ENCODE data around the gene SINHCAF.
"Not testable (repeated sequence)": the region's sequence is repeated elsewhere in the genome, so short reads cannot be mapped to it uniquely, and the experiment has no call there.

Gene SINHCAF

DNA sequence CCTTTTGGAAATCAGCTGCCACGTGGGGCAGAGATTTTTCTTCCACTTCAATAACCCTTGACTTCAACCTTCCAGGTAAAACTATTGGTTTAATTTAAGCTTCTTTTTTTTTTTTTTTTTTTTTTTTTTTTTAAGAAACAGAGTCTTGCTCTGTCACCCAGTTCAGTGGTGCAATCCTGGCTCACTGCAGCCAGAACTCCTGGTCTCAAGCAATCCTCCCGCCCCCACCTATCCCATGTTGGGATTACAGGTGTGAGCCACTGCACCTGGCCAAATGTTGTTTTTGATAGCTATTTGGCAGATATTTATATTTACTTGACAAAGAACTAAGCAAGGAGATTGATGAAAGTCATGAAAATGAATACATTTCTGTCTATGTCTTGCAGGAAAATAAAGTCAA lies 65.1 kb downstream of the SINHCAF start:
- DNase-seq = no peak

DNA sequence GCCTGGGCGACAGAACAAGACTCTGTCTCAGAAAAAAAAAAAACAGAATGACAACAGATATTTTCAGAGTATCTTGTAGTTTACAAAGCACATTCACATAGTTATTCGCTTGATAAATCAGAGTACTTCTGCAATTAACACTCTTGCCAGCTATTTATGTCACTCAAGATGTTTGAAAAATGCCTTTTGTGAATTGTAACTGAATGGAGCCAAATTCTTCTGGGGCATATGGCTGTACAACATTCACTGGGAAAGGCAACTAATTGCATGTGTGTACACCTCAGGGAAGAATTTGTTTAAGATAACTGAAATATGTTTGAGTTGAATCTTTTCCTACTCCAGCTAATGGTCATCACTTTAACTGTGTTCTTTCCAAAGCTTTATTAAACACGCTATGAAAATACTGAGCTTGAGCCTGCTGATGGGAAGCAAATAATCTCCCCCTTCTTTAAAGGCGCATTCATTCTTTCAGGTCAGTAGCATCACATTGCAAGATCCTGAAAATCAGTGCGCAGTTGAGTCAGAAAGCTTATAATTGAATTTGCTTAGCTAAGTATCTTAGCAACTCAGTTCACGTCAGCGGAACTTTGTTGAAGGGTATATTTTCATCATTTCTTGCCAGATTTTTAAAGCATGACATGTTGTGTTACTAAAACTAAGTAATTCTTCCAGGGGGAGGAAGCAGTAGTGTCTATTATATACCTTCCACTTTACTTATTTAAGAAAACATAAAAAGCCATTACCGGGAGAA lies 66.6 kb downstream of the SINHCAF start:
- DNase-seq = no peak

DNA sequence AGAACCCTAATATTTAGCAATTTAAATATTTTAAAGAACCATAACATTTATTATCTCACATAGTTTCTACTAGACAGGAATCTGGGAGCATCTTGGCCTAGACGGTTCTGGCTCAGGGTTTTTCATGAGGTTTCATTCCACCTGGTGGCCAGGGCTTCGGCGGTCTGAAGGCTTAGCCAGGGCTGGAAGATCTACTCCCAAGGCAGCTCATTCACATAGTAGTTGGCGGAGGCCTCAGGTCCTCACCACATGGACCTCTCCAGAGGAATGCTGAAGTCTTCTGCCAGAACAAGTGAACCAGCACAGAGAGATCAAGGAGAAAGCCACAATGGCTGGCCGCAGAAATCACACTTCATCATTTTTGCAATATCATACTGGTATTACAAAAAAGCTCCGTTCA lies 68.2 kb downstream of the SINHCAF start:
- no peak for DNase-seq

DNA sequence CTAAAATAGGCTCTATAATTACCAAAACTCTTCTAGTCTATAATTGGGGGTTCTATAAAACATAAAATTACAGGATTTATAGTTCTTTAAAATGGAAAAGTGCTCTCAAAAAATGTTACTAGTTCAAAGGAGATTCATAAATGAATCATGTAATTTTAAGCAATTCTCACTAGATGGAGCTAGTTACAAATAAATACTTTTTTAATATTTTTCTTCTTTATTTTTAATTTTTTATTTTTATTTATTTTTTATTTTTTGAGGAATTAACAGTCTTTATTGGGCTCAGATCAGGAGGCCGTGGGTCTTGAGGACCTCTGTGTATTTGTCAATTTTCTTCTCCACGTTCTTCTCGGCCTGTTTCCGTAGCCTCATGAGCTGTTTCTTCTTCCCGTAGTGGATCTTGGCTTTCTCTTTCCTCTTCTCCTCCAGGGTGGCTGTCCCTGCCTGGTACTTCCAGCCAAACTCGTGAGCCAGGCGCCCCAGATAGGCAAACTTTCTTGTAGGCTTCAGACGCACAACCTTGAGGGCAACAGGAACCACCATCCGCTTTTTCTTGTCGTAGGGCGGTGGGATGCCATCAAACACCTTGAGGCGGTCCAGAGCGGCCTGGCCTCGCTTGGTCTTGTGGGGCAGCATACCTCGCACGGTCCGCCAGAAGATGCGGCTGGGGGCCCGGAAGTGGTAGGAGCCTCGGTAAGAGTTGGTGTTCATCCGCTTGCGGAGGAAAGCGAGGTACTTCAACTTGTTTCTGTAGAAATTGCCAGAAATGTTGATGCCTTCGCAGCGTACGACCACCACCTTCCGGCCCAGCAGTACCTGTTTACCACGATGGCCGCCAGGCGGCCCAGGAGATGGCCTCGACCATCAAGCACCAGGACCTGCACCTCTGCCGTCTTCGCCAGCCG lies 74.0 kb downstream of the SINHCAF start:
- DNase-seq = not testable (repeated sequence)

DNA sequence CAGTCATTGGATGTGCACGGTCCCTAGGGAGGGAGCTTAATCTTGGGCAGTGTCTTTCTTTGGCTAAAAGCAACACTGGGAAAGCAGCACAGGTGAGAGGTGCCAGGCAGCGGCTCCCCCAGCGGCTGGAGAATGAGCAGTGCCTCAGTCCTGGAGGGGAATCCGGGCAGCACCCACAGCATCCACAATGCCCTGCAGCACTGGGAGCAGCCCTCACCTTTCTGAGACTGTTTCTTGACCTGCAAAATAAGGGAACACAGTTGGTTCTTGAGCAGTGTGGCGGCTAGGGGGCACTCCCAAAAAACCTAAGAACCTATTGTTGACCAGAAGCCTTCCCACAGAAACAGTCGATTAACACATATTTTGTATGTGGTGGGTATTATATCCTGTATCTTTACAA lies 75.8 kb downstream of the SINHCAF start:
- DNase-seq = no peak

DNA sequence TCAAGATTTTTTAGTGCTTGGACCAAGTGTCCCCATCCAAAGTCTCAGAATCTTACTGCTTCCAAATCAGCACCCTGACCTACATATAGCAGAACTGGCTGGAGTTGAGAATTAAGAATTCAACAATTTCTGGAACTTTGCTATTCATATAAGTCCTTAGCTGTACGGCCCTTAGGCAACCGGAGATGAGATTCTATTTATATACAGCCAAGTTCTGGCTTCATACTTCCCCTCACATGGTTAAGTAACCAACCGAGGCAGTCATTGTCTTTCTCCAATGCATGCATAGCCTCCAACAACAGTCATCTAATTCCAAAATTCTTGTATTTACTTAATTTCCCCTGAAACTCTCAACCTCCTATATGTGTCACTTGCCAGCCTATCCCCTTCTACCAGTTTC lies 76.6 kb downstream of the SINHCAF start:
- DNase-seq = no peak

DNA sequence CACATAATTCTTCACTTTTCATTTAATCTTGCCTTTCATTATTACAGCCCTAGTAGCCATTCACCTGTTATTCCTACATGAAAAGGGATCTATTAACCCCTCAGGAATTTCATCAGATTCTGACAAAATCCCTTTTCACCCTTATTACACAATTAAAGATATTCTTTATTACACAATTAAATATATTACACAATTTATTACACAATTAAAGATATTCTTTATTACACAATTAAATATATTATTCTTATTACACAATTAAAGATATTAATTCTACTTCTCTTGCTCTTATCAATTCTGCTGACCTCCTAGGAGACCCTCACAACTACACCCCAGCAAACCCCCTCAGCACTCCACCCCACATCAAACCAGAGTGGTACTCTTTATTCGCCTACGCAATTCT lies 77.1 kb downstream of the SINHCAF start:
- no peak for DNase-seq

DNA sequence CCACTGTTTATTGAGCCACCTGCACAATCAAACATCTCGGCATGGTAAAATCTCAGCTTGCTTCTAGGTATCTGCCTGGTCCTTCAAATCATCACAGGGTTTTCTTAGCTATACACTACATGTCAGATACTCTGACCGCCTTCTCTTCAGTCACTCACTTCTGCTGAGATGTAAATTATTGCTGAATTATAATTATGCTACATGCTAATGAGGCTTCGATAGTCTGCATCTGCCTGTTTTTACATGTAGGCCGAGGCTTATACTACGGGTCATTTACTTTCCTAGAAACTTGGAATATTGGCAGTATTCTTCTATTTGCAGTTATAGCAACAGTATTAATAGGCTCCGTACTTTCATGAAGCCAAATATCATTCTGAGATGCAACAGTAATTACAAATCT lies 77.6 kb downstream of the SINHCAF start:
- DNase-seq = no peak

DNA sequence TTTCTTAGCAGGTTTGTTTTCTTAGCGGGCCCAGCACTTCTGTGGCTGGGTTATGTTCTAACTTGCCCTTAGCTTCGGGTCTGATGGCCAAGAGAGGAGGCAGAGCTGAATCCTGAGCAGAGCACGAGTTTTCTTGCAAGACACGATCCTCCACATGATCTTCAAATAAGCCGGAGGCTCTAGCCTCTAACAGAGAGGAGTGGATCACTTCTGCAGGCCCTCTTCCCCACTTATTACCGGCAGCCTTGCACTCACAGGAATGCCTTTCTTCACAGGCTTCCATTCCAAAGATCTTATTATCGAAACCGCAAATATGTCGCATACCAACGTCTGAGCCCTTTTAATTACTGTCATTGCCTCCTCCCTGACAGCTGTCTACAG lies 79.5 kb downstream of the SINHCAF start:
- no peak for DNase-seq

DNA sequence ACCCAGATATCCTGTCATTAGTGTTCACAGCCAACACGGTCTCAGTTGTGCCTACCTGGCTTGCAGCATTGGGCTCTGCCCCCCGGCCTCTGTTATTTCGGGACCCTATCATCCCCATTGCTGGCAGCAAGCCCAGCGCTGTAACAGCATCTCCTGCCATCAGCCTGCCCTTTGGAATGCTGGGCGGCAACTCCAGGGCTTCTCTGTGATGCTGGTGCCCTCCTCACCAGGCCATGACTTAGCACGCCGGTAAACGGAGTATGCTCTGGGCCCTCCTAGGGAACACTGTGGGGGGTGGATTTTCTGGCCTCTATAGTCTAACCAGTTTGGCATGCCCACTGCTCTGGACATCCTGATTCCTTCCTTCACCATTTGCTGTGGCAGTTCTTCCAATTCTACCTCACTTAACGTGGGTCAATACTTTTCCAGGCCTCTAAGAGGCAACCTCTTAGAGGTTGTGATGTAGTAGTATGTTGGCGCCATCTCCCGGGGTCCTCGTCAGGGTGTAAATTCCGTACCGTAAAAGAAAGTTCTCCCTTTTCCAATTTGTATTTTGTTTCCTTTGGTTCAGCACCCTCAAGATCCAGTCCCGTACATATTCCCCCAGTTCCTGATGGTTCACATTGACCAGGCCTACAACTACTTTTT lies 80.0 kb downstream of the SINHCAF start:
- DNase-seq = no peak

DNA sequence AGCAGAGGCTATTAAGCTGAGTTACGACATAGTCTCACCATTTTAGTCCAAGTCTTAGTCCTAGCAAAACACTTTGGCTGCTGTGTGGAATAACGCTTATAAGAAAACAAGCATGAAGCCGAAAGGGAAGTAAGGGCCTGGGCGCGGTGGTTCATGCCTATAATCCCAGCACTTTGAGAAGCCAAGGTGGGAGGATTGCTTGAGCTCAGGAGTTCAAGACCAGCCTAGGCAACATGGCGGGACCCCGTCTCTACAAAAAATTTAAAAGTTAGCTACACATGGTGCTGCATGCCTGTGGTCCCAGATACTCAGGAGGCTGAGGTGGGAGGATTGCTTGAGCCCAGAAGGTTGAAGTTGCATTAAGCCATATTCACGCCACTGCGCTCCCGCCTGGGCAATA lies 83.5 kb downstream of the SINHCAF start:
- not testable (repeated sequence) for DNase-seq

DNA sequence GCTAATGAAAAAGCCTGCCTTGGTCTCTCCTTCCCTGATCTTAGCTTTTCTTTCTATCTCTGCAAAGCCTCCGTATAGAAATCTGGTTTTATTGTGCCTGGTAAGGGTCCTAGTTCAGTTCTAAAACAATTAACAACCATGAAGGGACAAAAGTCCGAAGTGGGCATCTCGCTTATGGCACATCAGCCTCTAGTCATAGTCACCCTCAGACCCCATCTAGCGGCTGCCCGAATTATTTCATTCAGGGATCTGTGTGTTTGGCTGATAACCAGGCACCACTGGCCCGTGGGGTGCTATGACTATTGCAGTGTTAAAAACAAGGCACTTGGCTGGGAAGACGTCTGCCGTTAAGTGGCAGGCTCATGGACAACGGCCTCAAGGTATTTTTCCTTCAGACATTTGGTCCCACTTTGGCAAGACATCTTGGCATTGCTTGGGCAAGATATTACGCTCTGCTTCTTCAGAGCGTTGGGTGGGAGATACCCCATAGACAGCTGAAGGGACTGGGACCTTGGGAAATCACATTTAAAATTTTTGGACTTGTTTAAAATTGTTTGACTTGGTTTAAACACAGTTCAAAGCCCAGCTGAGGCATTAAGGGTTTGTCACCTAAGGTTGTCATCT lies 87.1 kb downstream of the SINHCAF start:
- DNase-seq = no peak

DNA sequence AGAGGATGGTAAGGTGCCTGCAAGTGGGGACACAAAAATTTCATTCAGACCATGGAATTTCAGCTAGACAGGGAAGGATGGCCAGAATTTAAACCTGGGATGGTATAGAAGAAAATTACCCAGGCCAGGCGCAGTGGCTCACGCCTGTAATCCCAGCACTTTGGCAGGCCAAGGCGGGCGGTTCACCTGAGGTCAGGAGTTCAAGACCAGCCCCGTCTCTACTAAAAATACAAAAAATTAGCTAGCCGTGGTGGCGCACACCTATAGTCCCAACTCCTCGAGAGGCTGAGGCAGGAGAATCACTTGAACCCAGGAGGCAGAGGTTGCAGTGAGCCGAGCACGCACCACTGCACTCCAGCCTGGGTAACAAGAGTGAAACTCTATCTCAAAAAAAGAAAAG lies 87.6 kb downstream of the SINHCAF start:
- not testable (repeated sequence) for DNase-seq

DNA sequence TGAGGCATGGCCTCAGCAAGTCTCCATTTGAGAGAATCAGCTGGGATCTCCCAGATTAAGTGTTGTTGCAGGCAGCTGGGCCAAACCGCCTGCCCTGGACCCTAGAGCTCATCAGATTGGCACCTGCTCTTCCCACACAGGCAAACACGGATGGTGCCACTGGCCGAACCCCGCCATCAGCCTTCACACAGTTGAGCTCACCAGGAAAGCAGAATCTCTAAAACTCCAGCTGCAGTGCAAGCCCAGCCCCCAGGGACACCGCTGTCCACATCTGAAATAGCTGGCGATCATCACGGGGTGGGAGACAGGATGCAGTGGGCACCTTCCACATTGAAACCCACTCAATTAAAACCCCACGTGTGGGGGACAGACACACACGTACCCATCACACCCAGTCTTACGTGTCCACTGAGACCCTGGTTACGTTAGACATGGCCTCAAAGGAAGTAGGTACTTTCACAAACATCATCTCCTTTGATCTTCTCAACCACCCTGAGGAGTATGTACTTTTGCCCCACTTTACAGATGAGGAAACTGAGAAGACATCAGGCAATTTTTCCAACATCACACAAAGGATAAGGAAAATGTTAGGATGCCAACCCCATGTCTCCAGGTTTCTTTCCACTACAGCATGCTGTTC lies 88.8 kb downstream of the SINHCAF start:
- DNase-seq = no peak

DNA sequence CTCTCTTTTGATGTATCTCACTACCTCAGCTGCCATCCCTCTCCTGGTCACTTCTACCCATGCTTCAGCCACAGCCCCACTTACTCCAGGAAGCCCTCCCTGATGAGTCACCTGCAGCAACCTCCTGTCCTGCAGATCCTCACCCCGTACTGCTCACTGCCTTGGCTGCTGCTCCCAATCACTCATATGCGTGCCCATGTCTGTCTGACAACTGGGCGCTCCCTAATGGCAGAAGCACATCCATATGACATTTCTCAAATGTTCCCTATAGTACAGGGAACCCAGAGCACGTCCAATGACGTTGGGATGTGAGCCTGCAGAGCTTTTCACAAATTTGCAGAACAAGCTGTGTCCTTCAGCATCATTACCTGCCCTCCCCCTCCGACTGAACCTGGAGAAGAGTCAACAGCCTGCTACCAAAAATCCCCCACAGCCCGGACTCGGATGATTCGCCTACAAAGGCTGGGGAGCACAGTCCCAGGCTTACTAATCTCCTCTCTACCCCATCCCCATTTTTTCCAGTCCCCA lies 90.0 kb downstream of the SINHCAF start:
- no peak for DNase-seq

DNA sequence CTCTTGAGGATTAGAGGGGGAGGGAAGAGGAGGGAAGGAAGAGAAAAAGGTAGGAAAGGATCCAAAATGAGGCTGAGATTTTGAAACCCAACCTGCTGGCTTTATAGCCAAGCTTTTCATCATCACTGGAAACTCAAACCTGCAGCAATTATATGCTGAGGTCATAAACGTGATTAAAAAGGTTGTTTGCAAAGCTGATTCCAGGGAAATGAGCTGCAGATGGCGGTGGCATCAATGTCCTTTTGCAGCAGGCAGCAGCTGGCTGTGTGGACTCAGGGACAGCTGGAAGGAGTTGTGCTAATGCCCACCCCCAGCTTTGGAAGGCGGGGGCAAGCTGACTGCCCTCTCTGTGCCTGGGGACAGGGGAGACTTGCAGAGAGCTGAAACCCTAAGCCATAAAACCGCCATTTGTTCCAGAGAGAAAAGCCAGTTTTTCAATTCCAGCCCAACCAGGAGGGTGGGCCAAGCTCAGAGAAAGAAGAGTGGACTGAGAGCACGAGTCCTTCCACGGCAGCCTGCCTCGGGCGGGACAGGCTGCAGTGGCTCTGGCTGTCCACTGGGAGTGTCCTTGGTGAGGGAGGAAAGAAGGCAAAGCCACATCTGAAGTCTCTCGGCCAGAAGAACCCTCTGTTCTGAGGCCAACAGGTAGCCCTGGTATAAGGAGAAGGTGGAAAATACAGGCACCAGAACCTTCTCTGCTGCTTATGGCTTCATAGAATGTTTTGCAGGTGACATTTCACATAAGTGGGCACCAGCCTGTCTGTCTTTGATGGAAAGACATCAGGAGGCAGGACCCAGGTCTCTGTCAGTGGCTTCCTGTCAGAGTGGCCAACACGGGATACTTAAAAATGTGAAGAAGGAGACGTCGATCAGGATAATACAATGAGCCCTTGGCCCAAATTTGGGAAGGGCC lies 90.7 kb downstream of the SINHCAF start:
- DNase-seq = no peak

DNA sequence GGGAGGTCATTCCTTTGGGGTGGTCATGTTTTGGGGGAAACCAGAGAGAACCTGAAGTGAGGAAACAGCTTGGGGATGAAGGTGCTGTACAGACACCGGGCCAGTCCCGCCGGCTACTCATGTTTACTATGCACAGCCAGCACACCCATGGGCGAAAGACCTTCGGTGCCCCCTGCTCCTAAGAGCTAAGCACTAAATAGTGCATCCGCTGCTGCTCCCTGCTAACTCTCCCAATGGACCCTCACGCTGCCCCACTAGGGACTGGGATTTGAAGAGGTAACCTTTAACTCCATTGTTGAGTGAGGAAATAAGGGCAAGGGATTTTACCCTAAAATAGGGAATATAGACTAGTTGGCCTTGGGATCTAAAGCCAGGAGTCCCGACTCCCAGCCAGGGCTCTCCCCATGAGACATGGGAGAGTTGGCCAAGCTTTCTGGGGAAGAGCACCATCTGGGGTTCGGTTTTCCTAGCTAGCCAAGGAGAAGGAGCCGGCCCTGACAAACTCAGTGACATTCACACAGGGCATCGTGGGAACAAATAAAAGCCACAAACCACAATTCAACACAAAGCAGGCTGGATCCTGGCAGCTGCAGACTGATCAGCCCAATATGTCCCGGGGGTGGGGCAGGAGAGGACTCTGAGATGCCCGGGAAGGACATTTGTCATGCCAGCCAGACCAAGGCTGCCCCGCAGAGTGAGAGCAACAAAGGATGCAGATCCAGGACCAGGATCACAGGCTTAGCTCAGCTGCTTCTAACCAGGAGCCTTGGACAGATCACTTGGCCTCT lies 91.7 kb downstream of the SINHCAF start:
- DNase-seq = no peak

DNA sequence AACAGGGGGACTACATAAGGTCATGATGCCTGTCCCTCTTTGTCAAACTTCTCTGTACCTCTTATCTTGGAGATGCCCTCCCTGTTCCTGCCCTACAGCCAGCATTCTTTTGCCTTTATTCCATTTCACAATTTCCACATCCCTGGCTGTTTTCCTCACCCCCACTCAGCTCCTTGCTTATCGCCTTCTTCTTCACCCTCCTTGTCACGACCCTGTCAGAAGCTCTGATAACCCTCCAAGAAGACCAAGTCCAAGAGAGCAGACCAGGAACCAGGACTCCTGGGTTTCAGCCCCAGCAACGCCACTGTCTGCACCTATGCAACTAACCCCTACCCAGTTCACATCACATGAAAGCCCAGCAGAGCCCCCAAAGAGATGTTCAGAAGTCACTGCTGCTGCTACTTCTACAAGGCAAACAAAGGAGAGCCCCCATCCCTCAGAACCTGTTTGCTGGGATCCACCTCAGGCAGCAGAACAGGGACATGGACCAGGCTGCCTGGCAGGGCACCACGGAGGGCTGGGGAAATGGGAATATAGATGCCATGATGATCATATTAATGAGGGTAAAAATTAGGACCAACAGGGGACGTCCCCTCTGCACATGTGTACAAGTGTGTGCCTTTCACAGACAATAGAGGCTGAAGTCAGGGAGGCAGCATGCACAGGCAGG lies 92.8 kb downstream of the SINHCAF start:
- no peak for DNase-seq

DNA sequence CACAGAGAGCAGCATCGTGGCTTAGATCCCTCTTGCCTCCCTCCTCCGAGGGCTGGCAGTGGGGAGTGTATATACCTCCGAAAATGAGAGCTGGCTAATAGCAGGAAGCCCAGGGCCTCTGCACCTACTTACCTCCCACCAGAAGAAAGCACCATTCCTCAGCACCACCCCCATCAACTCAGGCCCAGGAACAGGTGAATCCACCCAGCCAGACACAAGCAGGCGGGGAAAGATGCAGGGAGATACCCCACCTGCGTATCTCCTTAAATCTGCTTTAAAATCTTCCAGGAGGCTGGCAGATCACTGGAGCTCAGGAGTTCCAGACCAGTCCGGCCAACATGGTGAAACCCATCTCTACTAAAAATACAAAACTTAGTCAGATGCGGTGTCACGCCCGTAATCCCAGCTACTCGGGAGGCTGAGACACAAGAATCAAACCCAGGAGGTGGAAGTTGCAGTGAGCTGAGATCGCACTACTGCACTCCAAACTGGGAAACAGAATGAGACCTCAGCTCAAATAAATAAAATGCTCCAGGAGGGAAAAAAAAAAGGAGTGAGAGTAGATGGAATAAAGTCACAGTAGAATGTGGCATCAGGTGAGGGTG lies 93.5 kb downstream of the SINHCAF start:
- DNase-seq = no peak

Data from NCI-H1436 treated with DMSO at 0.1 percent for 48 hours (cell line).